NCI-H2171 treated with DMSO at 0.1 percent for 48 hours (cell line): ENCODE data around the gene RELA.

Experiments
- DNase-seq: peaks from one replicate; lab custom pipeline; 2025; lab: John Stamatoyannopoulos, UW

Gene RELA

DNA sequence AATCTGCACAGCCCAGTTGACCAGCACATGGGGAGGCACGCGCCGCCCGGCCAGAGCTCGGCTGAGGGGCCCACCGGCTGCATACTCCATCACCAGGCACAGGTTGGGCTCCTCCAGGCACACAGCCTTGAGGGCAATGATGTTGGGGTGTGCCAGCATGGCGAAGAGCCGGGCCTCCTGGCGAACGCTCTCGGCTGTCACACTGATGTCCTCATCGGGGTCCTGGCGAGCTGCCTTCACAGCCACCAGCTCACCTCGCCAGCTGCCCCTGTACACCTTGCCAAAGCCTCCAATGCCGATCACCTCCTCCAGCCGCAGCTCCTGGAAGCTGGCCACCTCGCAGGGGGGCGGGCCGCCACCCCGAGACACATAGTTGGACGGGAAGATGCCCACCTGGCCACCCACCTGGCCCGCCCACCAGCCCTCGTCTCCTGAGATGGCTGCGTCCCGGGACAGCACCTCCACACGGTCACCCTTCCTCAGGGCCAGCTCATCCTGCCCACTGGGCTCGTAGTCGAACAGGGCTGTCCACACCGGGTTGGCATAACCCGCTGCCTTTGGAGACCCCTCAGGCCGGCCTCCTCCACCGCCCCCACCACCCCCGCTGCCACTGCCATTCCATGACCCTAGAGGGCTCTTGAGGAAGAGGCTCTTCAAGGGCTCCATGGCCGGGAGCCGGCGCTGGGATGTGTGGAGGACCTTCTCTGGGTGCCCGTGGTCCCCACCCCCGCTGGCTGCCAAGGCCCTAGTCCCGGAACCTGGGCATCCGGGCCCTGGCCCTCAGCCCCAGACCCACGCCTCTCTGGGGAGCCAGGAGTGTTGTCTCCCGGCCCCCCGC is 49.4 kb downstream of the RELA start:
- no peak for DNase-seq

DNA sequence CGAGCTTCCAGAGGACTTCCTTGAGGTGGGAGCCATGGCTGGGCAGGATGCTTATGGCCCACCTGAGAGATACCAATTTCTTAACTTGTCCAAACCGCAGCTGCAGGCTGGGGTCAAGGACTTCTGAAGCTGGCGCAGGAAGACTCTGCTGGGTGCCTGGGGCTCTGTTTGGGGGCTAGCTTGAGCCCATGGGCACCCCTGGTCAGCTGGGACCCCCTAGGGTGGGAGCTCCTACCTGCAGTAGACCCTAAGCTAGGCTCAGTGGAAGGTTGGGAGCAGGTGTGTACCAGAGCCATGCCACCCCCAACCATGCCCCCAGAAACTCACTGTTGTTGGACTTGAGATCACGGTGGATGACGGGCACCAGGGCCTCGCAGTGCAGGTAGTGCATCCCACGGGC is 50.0 kb downstream of the RELA start:
- DNase-seq, result no peak

DNA sequence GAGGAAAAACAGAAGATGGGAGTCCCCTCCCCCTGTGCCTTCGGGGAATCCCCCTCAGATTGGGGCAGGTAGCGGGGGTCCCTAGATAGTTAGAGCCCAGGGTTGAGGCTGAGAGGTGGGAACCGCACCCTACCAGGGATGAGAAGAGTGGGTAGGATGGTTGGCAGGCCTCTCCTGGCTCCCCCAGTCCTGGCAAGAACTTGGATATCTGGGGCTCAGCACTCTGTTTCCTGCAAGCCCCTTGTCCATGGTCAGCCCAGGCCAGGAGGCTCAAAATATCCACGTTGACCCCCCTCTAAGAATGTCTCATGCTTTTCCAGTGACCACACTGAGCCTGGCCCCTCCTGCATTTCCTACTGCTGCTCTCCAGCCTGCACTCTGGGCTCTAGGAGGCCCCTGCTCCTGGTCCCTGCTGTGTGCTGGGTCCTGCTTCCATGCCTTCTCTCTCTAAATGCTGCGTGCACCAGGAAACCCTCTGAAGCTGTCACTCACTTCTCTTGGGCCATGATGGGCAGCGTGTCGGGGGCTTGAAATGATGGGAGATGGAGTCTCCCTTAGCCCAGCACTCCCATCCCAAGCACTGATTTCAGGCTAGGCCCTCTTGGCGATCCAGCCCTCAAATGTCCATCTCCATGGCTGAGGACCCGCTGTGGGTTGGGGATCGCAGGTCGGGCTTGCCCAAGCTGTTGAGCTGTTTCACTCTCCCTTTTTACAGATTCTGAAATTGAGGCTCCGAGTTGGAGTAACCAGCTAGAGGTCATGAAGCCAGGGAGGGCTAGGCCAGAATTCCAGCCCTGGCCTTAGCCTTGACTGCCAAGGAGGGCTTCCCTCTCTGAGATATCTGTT is 50.7 kb downstream of the RELA start:
- no peak for DNase-seq

DNA sequence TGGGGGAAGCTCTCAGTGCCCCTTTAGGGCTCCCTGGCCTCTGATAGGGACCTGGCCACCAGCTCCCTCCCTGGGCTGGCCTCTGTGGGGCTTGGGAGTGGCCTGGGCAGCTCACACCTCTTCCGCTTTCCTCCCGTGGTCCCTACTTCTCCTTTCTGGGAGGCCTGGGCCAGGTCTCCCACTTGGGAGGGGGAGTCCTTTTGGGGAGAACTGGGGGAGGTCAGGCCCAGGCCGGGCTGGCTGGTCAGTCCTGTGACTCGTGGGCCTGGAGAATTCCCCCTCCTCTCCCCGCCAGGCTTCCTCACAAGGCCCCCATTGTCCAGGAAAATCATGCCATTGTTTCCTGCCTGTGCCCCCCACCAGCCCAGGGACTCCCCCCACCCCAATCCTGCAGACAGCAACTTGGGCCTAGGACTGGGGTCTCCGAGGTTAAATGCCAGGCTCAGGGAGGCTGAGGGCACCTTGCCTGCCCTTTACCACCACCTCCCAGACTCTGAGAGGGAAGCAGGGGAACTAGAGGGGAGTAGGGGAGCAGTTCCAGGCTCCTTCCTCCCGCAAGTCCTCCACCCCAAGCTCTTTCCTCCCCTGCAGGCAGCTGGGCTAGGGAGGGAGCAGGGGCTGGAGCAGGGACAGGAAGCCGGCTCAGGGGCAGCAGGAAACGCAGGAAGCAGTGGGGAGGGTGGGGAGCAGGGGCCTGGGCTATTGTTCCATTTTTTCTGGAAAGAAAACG is 51.5 kb downstream of the RELA start:
- no peak for DNase-seq

DNA sequence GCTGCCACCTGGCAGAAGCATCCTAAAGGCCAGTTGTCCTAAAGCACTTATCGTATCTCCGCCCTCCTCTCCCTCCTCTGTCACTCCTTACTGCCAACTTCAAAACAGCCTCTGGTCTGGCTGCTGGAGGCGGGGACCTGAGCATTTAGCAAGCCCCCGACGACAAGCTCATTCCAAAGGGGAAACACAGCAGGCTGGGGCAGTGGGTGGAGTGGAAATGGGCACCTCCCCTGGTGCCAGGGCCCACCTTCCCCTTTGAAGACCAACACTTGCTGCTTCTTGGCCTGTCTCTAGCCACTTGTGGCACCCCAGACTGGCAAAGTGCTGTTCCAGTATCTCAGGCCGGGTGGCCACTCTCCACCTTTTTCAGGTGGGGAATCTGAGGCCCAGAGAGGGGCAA is 52.3 kb downstream of the RELA start:
- no peak for DNase-seq

DNA sequence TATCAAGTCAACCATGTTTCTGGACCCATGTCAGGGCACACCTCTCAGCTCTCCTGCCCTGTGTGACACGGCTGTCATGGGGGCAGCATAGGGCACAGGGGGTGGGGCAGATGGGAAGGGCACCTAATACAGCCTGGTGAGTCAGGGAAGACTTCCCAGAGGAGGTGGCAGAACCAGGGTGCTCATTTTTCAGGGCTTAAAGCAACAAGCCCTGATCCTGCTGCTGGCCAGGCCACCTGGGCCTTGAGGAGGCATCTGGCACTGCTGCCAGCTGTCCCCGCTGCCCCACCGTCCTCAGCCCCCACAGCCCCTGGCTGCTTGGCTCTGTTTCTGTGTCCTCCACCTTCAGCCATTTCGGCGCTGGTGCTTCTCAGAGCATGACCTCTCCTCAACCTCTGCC is 53.1 kb downstream of the RELA start:
- DNase-seq, result no peak

DNA sequence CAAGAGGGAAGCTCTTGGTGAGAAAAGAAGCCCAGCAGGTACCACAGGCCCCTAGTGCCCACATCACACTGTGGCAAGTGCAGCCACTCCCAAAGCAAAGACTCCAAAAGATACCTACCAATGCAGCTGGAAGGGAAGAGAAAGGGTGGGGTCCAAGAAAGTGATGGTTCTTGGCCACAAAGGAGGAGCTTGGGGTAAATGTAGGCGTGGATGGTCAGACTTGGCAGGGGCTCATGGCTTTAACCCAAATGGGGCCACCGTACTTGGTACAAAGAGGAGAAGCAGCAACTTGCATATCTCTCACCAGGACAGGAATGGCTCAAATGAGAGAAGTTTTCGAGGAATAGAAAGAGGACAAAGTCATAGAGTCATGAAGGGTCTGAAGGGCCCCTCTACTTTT is 53.5 kb downstream of the RELA start:
- no peak for DNase-seq

DNA sequence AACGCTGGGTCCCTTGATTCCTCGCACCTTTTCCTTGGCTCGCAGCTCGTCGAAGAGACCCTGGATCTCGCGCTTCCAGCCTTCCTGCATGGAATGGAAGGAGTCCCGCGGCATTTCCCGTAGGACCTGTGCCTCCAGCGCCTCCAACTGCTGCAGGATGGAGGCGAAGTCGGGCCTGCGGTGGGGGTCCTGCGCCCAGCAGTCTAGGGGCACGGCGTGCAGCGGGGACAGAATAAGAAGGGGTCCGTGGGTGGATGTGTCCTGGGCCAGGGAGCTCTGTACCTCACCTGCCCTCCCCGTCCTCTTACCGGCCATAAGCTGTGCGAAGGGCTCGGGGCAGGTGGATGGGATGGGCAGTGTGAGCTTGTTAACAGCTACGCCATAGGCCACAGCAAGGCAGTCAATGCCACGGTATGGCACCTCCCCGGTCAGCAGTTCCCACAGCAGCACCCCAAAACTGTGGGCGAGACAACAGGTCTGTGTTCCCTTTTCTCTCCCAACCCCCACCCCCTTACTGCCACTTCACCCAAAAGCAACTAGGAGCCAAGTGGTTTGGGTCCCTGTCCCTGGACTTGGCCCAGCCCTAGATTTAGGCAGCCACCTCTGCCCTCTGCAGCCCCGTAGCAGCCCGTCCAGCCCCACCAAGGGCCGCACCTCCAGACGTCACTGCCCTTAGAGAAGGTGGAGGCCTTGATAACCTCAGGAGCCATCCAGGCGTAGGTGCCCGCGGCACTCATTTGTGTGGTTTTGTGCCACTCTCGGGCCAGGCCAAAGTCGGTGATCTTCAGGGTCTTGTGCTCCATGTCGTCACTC is 54.9 kb downstream of the RELA start:
- DNase-seq, result no peak

DNA sequence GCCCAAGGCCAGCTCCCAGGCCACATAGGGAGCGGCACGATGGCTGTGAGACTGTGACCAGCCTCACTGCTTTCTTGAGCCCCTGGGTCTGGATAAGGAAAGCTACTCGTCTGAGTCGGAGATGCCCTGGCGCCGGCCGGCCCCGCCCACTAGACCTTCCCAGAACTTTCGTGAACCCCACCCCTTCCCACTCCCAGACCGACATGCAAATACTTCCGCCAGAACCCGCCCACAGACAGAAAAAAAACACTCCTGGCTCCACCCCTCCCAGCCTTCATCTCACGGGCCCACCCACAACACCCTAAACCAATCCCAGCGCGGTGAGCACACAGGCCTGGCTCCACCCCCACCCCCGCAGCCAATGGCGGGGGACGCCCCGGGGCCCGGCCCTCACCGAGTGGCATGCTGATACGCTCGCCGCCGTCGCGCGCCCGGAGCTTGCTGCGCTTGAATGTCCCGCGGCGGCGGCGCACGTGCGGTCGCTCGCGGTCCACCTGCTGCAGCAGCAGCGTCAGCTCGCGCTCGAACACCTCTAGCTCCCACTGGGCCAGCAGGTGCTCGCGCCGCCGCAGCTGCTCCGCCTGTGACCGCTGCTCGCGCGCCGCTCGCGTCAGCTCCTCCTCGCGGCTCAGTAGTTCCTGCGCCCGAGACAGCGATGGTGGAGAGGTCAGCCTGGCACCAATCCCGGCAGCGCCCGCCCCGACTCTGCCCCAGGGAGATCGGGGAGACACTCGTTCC is 55.7 kb downstream of the RELA start:
- DNase-seq, result no peak

DNA sequence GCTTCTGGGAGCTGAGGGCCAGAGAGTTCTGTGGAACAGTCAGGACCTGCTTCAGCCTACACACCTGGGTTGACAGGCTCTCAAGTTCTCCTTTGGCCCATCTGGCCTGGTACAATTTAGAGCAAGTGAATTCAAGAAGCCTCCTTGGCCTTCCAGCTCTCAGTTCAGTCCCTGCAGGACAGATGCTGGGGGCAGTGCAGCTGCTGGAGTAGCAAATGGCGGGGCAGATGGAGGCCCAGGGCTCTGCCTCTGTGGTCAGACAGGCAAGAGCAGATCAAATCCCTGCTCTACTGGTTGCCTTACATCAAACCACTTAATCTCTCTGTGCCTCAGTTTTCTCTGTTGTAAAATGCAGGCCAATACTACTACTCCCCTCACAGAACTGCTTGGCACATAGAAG is 58.5 kb downstream of the RELA start:
- no peak for DNase-seq
